HepG2 (cell line): ENCODE data around the gene PAQR7. TPM values are rescaled to one million over a fixed set of nuclear protein-coding genes. Genes with fewer than 3 reads are reported as not detected.

Experiments
- ATAC-seq: fragments of 200-7000 bp; cut with Tn5 transposase; 3 replicates; pipeline ENCODE4 v1.9.1; 2020; ENCODE audit warnings: mild to moderate bottlenecking, moderate library complexity
- BruUV-seq: library from RNA; stranded (reverse); fragments of 400-500 nt; replicated peaks from 2 replicates; lab custom pipeline; 2021; lab: Mats Ljungman, UMichigan
- CTCF ChIA-PET: fragments of 300-600 bp; formaldehyde crosslinking; extraction: SDS; loops from one replicate; lab custom pipeline; 2021; ENCODE audit warnings: low total read pairs, inconsistent platforms, low intra/inter-chr PET ratio; lab: Yijun Ruan, JAX
- POLR2A ChIA-PET: fragments of 350-600 bp; sonication (Branson Sonifier 250); formaldehyde crosslinking; loops from one replicate; lab custom pipeline; 2020; ENCODE audit warnings: antibody characterized with exemption, inconsistent platforms; lab: Yijun Ruan, JAX
- DNase-seq: peaks from one replicate; pipeline ENCODE4 v3.0.0-alpha.2; 2015; ENCODE audit warnings: low spot score
- FAIRE-seq: peaks from 3 replicates; lab custom pipeline; 2011; peaks lifted over from hg19 to GRCh38; lab: Jason Lieb, UNC
- H2AFZ ChIP-seq: one replicate; pipeline ENCODE4 v1.6.1; 2011; ENCODE audit warnings: low read length, inconsistent platforms
- H3K27ac ChIP-seq: fragments of 300-600 bp; 3 replicates; pipeline ENCODE4 v1.8.0; 2011; ENCODE audit warnings: mixed run types, mild to moderate bottlenecking, mixed read lengths, low read length, inconsistent platforms; ENCODE audit not compliant: insufficient read depth; ENCODE audit errors: extremely low read length
- H3K27me3 ChIP-seq, 2 experiments: fragments of 200-600 bp in 1 of 2; 2 replicates in 1 of 2; 3 replicates in 1 of 2; pipeline versions ENCODE4 v1.6.0 to v1.8.0; 2011; ENCODE audit warnings: low read length in 2 of 2, mild to moderate bottlenecking in 2 of 2, moderate library complexity in 2 of 2, inconsistent platforms in 1 of 2; ENCODE audit not compliant: insufficient read depth in 2 of 2, control insufficient read depth in 1 of 2
- H3K36me3 ChIP-seq, 2 experiments: fragments of 200-600 bp in 1 of 2; replicated peaks in 1 of 2; 2 replicates in 1 of 2; 3 replicates in 1 of 2; pipeline versions ENCODE4 v1.5.1 to v1.8.0; 2011; ENCODE audit warnings: low read length in 2 of 2, inconsistent platforms in 1 of 2; ENCODE audit not compliant: insufficient read depth in 2 of 2, control insufficient read depth in 1 of 2
- H3K4me1 ChIP-seq: 2 replicates; pipeline ENCODE4 v1.5.1; 2012; ENCODE audit warnings: low read length, inconsistent platforms; ENCODE audit not compliant: insufficient read depth
- H3K4me2 ChIP-seq: 2 replicates; pipeline ENCODE4 v1.6.0; 2011; ENCODE audit warnings: low read depth, low read length, inconsistent platforms
- H3K4me3 ChIP-seq, 3 experiments: fragments of 200-600 bp in 1 of 3; sonication (generic), shearing (Covaris generic) in 1 of 3; replicated peaks in 1 of 3; 2 replicates each; pipeline ENCODE4 v1.5.1; 2011 to 2016; ENCODE audit warnings: low read length in 3 of 3, inconsistent platforms in 2 of 3, low read depth in 2 of 3, mild to moderate bottlenecking in 2 of 3, control low read depth in 1 of 3, mixed read lengths in 1 of 3; ENCODE audit not compliant: insufficient read depth in 1 of 3
- H3K79me2 ChIP-seq: one replicate; pipeline ENCODE4 v1.6.1; 2011; ENCODE audit warnings: low read length, inconsistent platforms; ENCODE audit not compliant: insufficient read depth
- H3K9ac ChIP-seq: 2 replicates; pipeline ENCODE4 v1.6.0; 2011; ENCODE audit warnings: mild to moderate bottlenecking, low read depth, low read length, inconsistent platforms; ENCODE audit not compliant: insufficient read depth
- H3K9me3 ChIP-seq: 2 replicates; pipeline ENCODE4 v1.5.1; 2012; ENCODE audit warnings: mild to moderate bottlenecking, low read length
- H4K20me1 ChIP-seq: 2 replicates; pipeline ENCODE4 v1.6.0; 2011; ENCODE audit warnings: inconsistent platforms, mild to moderate bottlenecking, low read length, moderate library complexity; ENCODE audit not compliant: insufficient read depth
- BRD4 ChIP-seq: sonication (generic); formaldehyde crosslinking; IDR thresholded peaks from 2 replicates; pipeline ENCODE4 v1.4.0; 2020; ENCODE audit warnings: missing genetic modification reagents
- DMAP1 ChIP-seq: IDR thresholded peaks from 2 replicates; pipeline ENCODE4 v1.6.1; 2016
- ELF4 ChIP-seq: sonication (generic); formaldehyde crosslinking; IDR thresholded peaks from 2 replicates; pipeline ENCODE4 v1.5.0; 2020; ENCODE audit warnings: missing genetic modification reagents, mild to moderate bottlenecking, moderate library complexity, borderline replicate concordance
- GATAD2A ChIP-seq: IDR thresholded peaks from 2 replicates; pipeline ENCODE4 v1.6.1; 2016
- MED13 ChIP-seq: sonication (generic); formaldehyde crosslinking; IDR thresholded peaks from 2 replicates; pipeline ENCODE4 v1.5.0; 2020; ENCODE audit warnings: missing genetic modification reagents
- NCOA2 ChIP-seq: sonication (generic); formaldehyde crosslinking; IDR thresholded peaks from 2 replicates; pipeline ENCODE4 v1.8.0; 2022; ENCODE audit warnings: inconsistent platforms
- REXO4 ChIP-seq: sonication (generic); formaldehyde crosslinking; IDR thresholded peaks from 2 replicates; pipeline ENCODE4 v1.8.0; 2022; ENCODE audit warnings: missing genetic modification reagents, mild to moderate bottlenecking, borderline replicate concordance
- ZBTB46 ChIP-seq: sonication (generic); formaldehyde crosslinking; IDR thresholded peaks from 2 replicates; pipeline ENCODE4 v1.4.0; 2020; ENCODE audit warnings: mild to moderate bottlenecking, missing genetic modification reagents, borderline replicate concordance
- ZNF460 ChIP-seq: sonication (generic); formaldehyde crosslinking; IDR thresholded peaks from 2 replicates; pipeline ENCODE4 v1.5.1; 2020; ENCODE audit warnings: missing genetic modification reagents, mild to moderate bottlenecking, borderline replicate concordance
- ZNF468 ChIP-seq: sonication (generic); formaldehyde crosslinking; IDR thresholded peaks from 2 replicates; pipeline ENCODE4 v1.8.0; 2022; ENCODE audit warnings: mild to moderate bottlenecking, moderate library complexity, missing genetic modification reagents
- WGBS: methylation state at CpG from one replicate; pipeline ENCODE4 v1.1.6; 2017; ENCODE audit warnings: low lambda C conversion rate; 5-methylcytosine and 5-hydroxymethylcytosine counted together
- in situ Hi-C: cut with HindIII; loops from 2 replicates; pipeline ENCODE4 v1.10.0; 2017; ENCODE audit warnings: low pct_unique_long_range_greater_than_20kb; ENCODE audit not compliant: extremely low pct_ligation_motif_present
- intact Hi-C: fragments of 100-400 bp; cut with micrococcal nuclease; formaldehyde crosslinking; loops from one replicate; pipeline ENCODE4 v1.10.0; 2022; ENCODE audit not compliant: unreplicated experiment
- polyA plus RNA-seq, 8 experiments: library from polyadenylated mRNA; depleted of rRNA in 3 of 8; stranded (reverse) in 7 of 8; unstranded in 1 of 8; fragments of >200 nt; fragmentation: Illumina TruSeq in 4 of 8; extraction: Trizol in 4 of 8; gene quantifications; 2 replicates each; pipeline versions ENCODE4 v1.2.1 to v1.2.3, GENCODE V29; 2011 to 2016; ENCODE audit warnings: low read depth in 4 of 8, missing spikeins in 1 of 8, mixed read lengths in 1 of 8; ENCODE audit not compliant: insufficient read depth in 1 of 8
- total RNA-seq, 5 experiments: library from RNA; depleted of rRNA; stranded (reverse); fragments of >200 nt; fragmentation: Illumina TruSeq; extraction: Trizol; gene quantifications; 2 replicates each; pipeline ENCODE4 v1.2.3, GENCODE V29; 2016; ENCODE audit warnings: low read depth in 1 of 5

The PAQR7 gene
- total and polyA plus RNA-seq, 2 of the 13 experiments (the other 11 are each of a cell fraction or from before 2014, with no cell fraction given) = 13.2 to 16.6 TPM

- H2AFZ ChIP-seq = no peak overlapping the region
- ChIA-PET POLR2A (interaction anchor here (2.1 kb wide), 1 partner anchor 101 kb away, joined by 25 read pairs; the partner anchor contains the start of gene PAFAH2), CTCF (interaction anchor here (1.4 to 2.2 kb wide), 2 partner anchors 102 to 114 kb away, joined by 17 to 40 read pairs; partner anchors contain the start of gene PAFAH2)
- no peaks in the 10 kb centered on the region for H3K9me3 ChIP-seq
- peaks cover 3% of the 10 kb centered on the region for H3K79me2 ChIP-seq
- no peak overlapping the region for H3K4me3 ChIP-seq
- H3K4me1 ChIP-seq = peaks cover 20% of the 10 kb centered on the region
- ATAC-seq (no peak), DNase-seq (no peak), FAIRE-seq (no peak)
- no peak overlapping the region for H3K9ac ChIP-seq
- in situ Hi-C loops = loop anchor here (5.0 to 10.0 kb wide), 2 partner anchors 101 to 269 kb away; partner anchors contain the start of genes C1orf232, PAFAH2 and ZNF593
- 100% methylated on average over 1 of the region's 1 CpG for WGBS
- no peak for TF ChIP-seq ZNF468
- no peak for TF ChIP-seq ZNF460
- TF ChIP-seq ELF4 = no peak
- no peak for TF ChIP-seq GATAD2A
- TF ChIP-seq BRD4 = no peak
- no peak for TF ChIP-seq MED13 (CRISPR knock-in tag)
- no peak for TF ChIP-seq DMAP1 (CRISPR knock-in tag)
- no peak for TF ChIP-seq NCOA2
- TF ChIP-seq ZBTB46 (CRISPR knock-in tag) = no peak
- no peak for TF ChIP-seq REXO4 (CRISPR knock-in tag)
- no peaks in the 10 kb centered on the region for H4K20me1 ChIP-seq
- no peak overlapping the region for H3K27ac ChIP-seq
- H3K36me3 ChIP-seq = peaks cover 2 to 31% of the 10 kb centered on the region in 2 experiments
- intact Hi-C loops = no loop called here
- no peaks in the 10 kb centered on the region for H3K27me3 ChIP-seq
- H3K4me2 ChIP-seq = no peak overlapping the region
- no TSS peak for BruUV-seq
These were observed 20.8 kb upstream of the PAQR7 start for GRCh38 chr1:25896266-25896665.
